HEK293 (cell line): ENCODE measurements around the gene DUSP14.

ENCODE experiments used
- EGR2 ChIP-seq: fragments of 450-650 bp; formaldehyde crosslinking; IDR thresholded peaks from 2 replicates; pipeline ENCODE4 v1.5.1; 2016; ENCODE audit warnings: low read depth, missing biosample characterization, missing genetic modification characterization
- OVOL3 ChIP-seq: fragments of 450-650 bp; formaldehyde crosslinking; IDR thresholded peaks from 2 replicates; pipeline ENCODE4 v1.5.1; 2016; ENCODE audit warnings: missing biosample characterization, missing genetic modification characterization
- REPIN1 ChIP-seq: fragments of 450-650 bp; formaldehyde crosslinking; IDR thresholded peaks from 2 replicates; pipeline ENCODE4 v1.5.1; 2017; ENCODE audit warnings: missing biosample characterization, missing genetic modification characterization, low read depth
- ZBTB21 ChIP-seq: fragments of 450-650 bp; formaldehyde crosslinking; IDR thresholded peaks from 2 replicates; pipeline ENCODE4 v1.5.1; 2017; ENCODE audit warnings: missing biosample characterization, missing genetic modification characterization
- ZNF112 ChIP-seq: fragments of 450-650 bp; formaldehyde crosslinking; IDR thresholded peaks from 2 replicates; pipeline ENCODE4 v1.5.0; 2017; ENCODE audit warnings: missing biosample characterization, missing genetic modification characterization
- ZNF138 ChIP-seq: fragments of 450-650 bp; formaldehyde crosslinking; IDR thresholded peaks from 2 replicates; pipeline ENCODE4 v1.5.1; 2016; ENCODE audit warnings: missing biosample characterization, missing genetic modification characterization, borderline replicate concordance
- ZNF146 ChIP-seq: fragments of 450-650 bp; formaldehyde crosslinking; IDR thresholded peaks from 2 replicates; pipeline ENCODE4 v1.5.1; 2016; ENCODE audit warnings: missing biosample characterization, missing genetic modification characterization
- ZNF175 ChIP-seq: fragments of 450-650 bp; formaldehyde crosslinking; IDR thresholded peaks from 2 replicates; pipeline ENCODE4 v1.5.1; 2016; ENCODE audit warnings: missing biosample characterization, missing genetic modification characterization
- ZNF24 ChIP-seq: fragments of 450-650 bp; formaldehyde crosslinking; IDR thresholded peaks from 2 replicates; pipeline ENCODE4 v1.5.1; 2016; ENCODE audit warnings: missing biosample characterization, missing genetic modification characterization
- ZNF302 ChIP-seq: fragments of 450-650 bp; formaldehyde crosslinking; IDR thresholded peaks from 2 replicates; pipeline ENCODE4 v1.5.1; 2016; ENCODE audit warnings: missing biosample characterization, missing genetic modification characterization, low read depth
- ZNF311 ChIP-seq: fragments of 450-650 bp; formaldehyde crosslinking; IDR thresholded peaks from 2 replicates; pipeline ENCODE4 v1.5.1; 2017; ENCODE audit warnings: missing biosample characterization, missing genetic modification characterization, borderline replicate concordance
- ZNF404 ChIP-seq: fragments of 450-650 bp; formaldehyde crosslinking; IDR thresholded peaks from 2 replicates; pipeline ENCODE4 v1.5.1; 2017; ENCODE audit warnings: missing biosample characterization, missing genetic modification characterization
- ZNF416 ChIP-seq: fragments of 450-650 bp; formaldehyde crosslinking; IDR thresholded peaks from 2 replicates; pipeline ENCODE4 v1.5.1; 2016; ENCODE audit warnings: missing biosample characterization, missing genetic modification characterization
- ZNF549 ChIP-seq: fragments of 450-650 bp; IDR thresholded peaks from 2 replicates; pipeline ENCODE4 v1.5.1; 2018; ENCODE audit warnings: missing biosample characterization, missing genetic modification characterization, mild to moderate bottlenecking, inconsistent platforms, moderate library complexity
- ZNF596 ChIP-seq: fragments of 450-650 bp; IDR thresholded peaks from 2 replicates; pipeline ENCODE4 v1.5.0; 2018; ENCODE audit warnings: missing biosample characterization, mild to moderate bottlenecking, missing genetic modification characterization, moderate library complexity
- ZNF664 ChIP-seq: fragments of 450-650 bp; formaldehyde crosslinking; IDR thresholded peaks from 2 replicates; pipeline ENCODE4 v1.5.1; 2016; ENCODE audit warnings: missing biosample characterization, missing genetic modification characterization
- ZNF707 ChIP-seq: fragments of 450-650 bp; formaldehyde crosslinking; IDR thresholded peaks from 2 replicates; pipeline ENCODE4 v1.5.1; 2016; ENCODE audit warnings: missing biosample characterization, missing genetic modification characterization
- ZNF747 ChIP-seq: fragments of 450-650 bp; formaldehyde crosslinking; IDR thresholded peaks from 2 replicates; pipeline ENCODE4 v1.5.1; 2016; ENCODE audit warnings: missing biosample characterization, missing genetic modification characterization
- ZNF777 ChIP-seq: fragments of 450-650 bp; formaldehyde crosslinking; IDR thresholded peaks from 2 replicates; pipeline ENCODE4 v1.5.1; 2017; ENCODE audit warnings: missing biosample characterization, missing genetic modification characterization, borderline replicate concordance
- ZNF791 ChIP-seq: fragments of 450-650 bp; formaldehyde crosslinking; IDR thresholded peaks from 2 replicates; pipeline ENCODE4 v1.5.1; 2016; ENCODE audit warnings: missing biosample characterization, missing genetic modification characterization
- ZNF837 ChIP-seq: fragments of 450-650 bp; formaldehyde crosslinking; IDR thresholded peaks from 2 replicates; pipeline ENCODE4 v1.5.1; 2016; ENCODE audit warnings: missing biosample characterization, missing genetic modification characterization
- ZSCAN23 ChIP-seq: fragments of 450-650 bp; formaldehyde crosslinking; IDR thresholded peaks from 2 replicates; pipeline ENCODE4 v1.5.1; 2016; ENCODE audit warnings: missing biosample characterization, missing genetic modification characterization
- TF ChIP-seq, protein P1 (sequence below): fragments of 450-650 bp; formaldehyde crosslinking; conservative IDR thresholded peaks from 2 replicates; pipeline ENCODE4 v1.5.1; 2016; ENCODE audit warnings: low read depth, missing biosample characterization, missing genetic modification characterization
- TF ChIP-seq, protein P2 (sequence below): fragments of 450-650 bp; formaldehyde crosslinking; IDR thresholded peaks from 2 replicates; pipeline ENCODE4 v1.5.1; 2016; ENCODE audit warnings: missing biosample characterization, missing genetic modification characterization
- TF ChIP-seq, protein P3 (sequence below): fragments of 450-650 bp; formaldehyde crosslinking; IDR thresholded peaks from 2 replicates; pipeline ENCODE4 v1.5.1; 2016; ENCODE audit warnings: missing biosample characterization, missing genetic modification characterization, borderline replicate concordance
- TF ChIP-seq, protein P4 (sequence below): fragments of 450-650 bp; formaldehyde crosslinking; IDR thresholded peaks from 2 replicates; pipeline ENCODE4 v1.5.1; 2017; ENCODE audit warnings: missing biosample characterization, missing genetic modification characterization
- TF ChIP-seq, protein P5 (sequence below): fragments of 450-650 bp; formaldehyde crosslinking; IDR thresholded peaks from 2 replicates; pipeline ENCODE4 v1.5.1; 2016; ENCODE audit warnings: missing biosample characterization, missing genetic modification characterization
- TF ChIP-seq, protein P6 (sequence below): fragments of 450-650 bp; formaldehyde crosslinking; IDR thresholded peaks from 2 replicates; pipeline ENCODE4 v1.5.1; 2016; ENCODE audit warnings: missing biosample characterization, missing genetic modification characterization

The DUSP14 gene

DNA sequence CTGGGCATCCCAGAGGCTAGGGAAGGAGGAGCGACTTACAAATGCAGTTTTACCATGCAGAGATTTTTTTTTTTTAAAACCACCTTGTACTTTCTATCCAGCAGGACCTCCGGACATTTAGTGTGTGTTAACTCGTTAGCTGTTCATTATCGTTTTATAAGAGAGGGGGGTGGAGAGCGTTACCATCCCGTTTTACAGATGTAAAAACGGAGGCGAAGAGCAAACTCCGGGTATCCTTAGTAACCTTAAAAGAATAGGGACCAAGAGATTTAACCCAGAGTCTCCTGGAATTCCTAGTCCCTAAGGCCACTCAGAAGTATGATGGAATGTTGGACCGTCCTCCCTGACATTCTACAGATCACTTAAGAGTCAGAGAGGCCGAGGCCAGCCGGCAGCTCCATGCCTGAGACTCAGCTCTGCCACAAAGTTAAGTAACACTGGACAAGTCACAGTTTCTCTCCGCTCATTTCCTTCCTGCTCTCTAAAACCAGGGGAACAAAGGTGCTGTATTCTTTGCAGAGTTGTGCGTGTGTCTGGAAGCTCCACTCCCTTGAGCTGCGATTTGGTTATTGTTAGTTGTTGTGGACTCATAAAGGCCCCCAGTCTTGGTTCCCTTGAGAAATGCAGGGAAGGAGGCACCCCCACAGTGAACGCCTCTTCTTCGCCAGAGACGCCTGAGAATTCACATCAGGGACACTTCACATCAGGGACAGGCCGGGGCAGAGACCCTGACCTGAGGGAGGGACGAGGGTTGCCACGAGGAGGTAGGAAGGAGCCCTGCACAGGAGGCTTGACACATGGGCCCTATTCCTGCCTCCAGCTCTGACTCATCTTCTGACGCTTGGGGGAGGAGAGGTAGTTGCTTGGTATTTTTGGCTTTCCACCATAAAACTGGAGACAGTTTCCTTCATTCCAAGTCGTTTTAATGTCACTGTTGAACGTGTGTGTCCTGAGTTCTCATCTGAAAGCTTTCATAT lies 1.2 kb downstream of the DUSP14 start (continued):
- TF ChIP-seq, protein P1, sequence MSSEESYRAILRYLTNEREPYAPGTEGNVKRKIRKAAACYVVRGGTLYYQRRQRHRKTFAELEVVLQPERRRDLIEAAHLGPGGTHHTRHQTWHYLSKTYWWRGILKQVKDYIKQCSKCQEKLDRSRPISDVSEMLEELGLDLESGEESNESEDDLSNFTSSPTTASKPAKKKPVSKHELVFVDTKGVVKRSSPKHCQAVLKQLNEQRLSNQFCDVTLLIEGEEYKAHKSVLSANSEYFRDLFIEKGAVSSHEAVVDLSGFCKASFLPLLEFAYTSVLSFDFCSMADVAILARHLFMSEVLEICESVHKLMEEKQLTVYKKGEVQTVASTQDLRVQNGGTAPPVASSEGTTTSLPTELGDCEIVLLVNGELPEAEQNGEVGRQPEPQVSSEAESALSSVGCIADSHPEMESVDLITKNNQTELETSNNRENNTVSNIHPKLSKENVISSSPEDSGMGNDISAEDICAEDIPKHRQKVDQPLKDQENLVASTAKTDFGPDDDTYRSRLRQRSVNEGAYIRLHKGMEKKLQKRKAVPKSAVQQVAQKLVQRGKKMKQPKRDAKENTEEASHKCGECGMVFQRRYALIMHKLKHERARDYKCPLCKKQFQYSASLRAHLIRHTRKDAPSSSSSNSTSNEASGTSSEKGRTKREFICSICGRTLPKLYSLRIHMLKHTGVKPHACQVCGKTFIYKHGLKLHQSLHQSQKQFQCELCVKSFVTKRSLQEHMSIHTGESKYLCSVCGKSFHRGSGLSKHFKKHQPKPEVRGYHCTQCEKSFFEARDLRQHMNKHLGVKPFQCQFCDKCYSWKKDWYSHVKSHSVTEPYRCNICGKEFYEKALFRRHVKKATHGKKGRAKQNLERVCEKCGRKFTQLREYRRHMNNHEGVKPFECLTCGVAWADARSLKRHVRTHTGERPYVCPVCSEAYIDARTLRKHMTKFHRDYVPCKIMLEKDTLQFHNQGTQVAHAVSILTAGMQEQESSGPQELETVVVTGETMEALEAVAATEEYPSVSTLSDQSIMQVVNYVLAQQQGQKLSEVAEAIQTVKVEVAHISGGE (tag by site-specific recombination) = no peak
- no peak for TF ChIP-seq REPIN1 (tag by site-specific recombination)
- TF ChIP-seq ZNF777 (tag by site-specific recombination) = no peak
- TF ChIP-seq EGR2 (tag by site-specific recombination) = peak; percentile 76
- no peak for TF ChIP-seq ZNF747 (tag by site-specific recombination)
- no peak for TF ChIP-seq ZNF416 (tag by site-specific recombination)
- TF ChIP-seq ZNF138 (tag by site-specific recombination) = no peak
- TF ChIP-seq, protein P2, sequence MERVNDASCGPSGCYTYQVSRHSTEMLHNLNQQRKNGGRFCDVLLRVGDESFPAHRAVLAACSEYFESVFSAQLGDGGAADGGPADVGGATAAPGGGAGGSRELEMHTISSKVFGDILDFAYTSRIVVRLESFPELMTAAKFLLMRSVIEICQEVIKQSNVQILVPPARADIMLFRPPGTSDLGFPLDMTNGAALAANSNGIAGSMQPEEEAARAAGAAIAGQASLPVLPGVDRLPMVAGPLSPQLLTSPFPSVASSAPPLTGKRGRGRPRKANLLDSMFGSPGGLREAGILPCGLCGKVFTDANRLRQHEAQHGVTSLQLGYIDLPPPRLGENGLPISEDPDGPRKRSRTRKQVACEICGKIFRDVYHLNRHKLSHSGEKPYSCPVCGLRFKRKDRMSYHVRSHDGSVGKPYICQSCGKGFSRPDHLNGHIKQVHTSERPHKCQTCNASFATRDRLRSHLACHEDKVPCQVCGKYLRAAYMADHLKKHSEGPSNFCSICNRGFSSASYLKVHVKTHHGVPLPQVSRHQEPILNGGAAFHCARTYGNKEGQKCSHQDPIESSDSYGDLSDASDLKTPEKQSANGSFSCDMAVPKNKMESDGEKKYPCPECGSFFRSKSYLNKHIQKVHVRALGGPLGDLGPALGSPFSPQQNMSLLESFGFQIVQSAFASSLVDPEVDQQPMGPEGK (tag by site-specific recombination) = 0 out of 2 replicates have a peak, but pooled peaks have one; percentile 57
- no peak for TF ChIP-seq ZBTB21 (tag by site-specific recombination)
- no peak for TF ChIP-seq ZNF112
- no peak for TF ChIP-seq OVOL3 (tag by site-specific recombination)
- no peak for TF ChIP-seq ZNF404
- TF ChIP-seq ZNF837 (tag by site-specific recombination) = no peak
- no peak for TF ChIP-seq ZNF311
- no peak for TF ChIP-seq ZNF24 (tag by site-specific recombination)
- TF ChIP-seq ZNF175 (tag by site-specific recombination) = no peak
- no peak for TF ChIP-seq ZNF549 (tag by site-specific recombination)
- TF ChIP-seq ZNF302 (tag by site-specific recombination) = no peak
- no peak for TF ChIP-seq ZNF596
- TF ChIP-seq ZNF707 (tag by site-specific recombination) = no peak
- TF ChIP-seq ZSCAN23 (tag by site-specific recombination) = no peak
- TF ChIP-seq, protein P3, sequence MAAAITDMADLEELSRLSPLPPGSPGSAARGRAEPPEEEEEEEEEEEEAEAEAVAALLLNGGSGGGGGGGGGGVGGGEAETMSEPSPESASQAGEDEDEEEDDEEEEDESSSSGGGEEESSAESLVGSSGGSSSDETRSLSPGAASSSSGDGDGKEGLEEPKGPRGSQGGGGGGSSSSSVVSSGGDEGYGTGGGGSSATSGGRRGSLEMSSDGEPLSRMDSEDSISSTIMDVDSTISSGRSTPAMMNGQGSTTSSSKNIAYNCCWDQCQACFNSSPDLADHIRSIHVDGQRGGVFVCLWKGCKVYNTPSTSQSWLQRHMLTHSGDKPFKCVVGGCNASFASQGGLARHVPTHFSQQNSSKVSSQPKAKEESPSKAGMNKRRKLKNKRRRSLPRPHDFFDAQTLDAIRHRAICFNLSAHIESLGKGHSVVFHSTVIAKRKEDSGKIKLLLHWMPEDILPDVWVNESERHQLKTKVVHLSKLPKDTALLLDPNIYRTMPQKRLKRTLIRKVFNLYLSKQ = no peak
- TF ChIP-seq, protein P4, sequence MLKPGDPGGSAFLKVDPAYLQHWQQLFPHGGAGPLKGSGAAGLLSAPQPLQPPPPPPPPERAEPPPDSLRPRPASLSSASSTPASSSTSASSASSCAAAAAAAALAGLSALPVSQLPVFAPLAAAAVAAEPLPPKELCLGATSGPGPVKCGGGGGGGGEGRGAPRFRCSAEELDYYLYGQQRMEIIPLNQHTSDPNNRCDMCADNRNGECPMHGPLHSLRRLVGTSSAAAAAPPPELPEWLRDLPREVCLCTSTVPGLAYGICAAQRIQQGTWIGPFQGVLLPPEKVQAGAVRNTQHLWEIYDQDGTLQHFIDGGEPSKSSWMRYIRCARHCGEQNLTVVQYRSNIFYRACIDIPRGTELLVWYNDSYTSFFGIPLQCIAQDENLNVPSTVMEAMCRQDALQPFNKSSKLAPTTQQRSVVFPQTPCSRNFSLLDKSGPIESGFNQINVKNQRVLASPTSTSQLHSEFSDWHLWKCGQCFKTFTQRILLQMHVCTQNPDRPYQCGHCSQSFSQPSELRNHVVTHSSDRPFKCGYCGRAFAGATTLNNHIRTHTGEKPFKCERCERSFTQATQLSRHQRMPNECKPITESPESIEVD (tag by site-specific recombination) = no peak
- no peak for TF ChIP-seq ZNF146 (tag by site-specific recombination)
- TF ChIP-seq, protein P5, sequence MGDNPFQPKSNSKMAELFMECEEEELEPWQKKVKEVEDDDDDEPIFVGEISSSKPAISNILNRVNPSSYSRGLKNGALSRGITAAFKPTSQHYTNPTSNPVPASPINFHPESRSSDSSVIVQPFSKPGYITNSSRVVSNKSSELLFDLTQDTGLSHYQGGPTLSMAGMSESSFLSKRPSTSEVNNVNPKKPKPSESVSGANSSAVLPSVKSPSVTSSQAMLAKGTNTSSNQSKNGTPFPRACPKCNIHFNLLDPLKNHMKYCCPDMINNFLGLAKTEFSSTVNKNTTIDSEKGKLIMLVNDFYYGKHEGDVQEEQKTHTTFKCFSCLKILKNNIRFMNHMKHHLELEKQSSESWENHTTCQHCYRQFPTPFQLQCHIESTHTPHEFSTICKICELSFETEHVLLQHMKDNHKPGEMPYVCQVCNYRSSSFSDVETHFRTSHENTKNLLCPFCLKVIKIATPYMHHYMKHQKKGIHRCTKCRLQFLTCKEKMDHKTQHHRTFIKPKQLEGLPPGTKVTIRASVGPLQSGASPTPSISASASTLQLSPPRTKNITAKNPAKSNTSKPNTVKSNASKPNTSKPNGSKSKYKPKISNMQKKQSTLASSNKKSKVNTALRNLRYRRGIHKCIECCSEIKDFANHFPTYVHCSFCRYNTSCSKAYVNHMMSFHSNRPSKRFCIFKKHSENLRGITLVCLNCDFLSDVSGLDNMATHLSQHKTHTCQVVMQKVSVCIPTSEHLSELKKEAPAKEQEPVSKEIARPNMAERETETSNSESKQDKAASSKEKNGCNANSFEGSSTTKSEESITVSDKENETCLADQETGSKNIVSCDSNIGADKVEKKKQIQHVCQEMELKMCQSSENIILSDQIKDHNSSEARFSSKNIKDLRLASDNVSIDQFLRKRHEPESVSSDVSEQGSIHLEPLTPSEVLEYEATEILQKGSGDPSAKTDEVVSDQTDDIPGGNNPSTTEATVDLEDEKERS = no peak
- TF ChIP-seq ZNF664 (tag by site-specific recombination) = no peak
- no peak for TF ChIP-seq ZNF791 (tag by site-specific recombination)
- TF ChIP-seq, protein P6, sequence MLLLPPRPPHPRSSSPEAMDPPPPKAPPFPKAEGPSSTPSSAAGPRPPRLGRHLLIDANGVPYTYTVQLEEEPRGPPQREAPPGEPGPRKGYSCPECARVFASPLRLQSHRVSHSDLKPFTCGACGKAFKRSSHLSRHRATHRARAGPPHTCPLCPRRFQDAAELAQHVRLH (tag by site-specific recombination) = peak; percentile 87
